GM12873 (cell line): ENCODE data around the gene SARS1.

Experiments used
- TF ChIP-seq, protein P1 (sequence below): IDR thresholded peaks from 2 replicates; pipeline ENCODE4 v1.5.1; 2012; ENCODE audit warnings: low read depth, mild to moderate bottlenecking, moderate library complexity, low read length, control low read depth; ENCODE audit not compliant: insufficient read depth; ENCODE audit errors: missing control alignments

Gene SARS1

DNA sequence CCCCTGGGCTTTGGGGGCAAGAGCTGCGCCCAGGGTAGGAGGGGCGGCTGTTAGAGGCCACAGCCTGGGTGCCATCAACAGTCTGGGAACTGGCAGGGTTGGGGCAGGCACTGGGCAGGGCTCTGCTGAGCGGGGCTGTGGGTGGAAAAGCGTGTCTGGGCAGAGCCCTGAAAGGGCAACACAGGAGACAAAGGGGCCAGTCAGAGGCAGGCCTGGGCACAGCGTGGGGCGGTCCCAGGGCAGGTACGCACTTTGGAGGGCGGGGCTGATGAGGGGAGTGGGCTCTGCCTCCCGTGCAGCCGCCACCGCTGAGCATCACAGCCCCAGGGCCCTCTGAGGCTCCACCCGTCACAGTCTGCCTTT is 49.5 kb downstream of the SARS1 start:
- TF ChIP-seq, protein P1, sequence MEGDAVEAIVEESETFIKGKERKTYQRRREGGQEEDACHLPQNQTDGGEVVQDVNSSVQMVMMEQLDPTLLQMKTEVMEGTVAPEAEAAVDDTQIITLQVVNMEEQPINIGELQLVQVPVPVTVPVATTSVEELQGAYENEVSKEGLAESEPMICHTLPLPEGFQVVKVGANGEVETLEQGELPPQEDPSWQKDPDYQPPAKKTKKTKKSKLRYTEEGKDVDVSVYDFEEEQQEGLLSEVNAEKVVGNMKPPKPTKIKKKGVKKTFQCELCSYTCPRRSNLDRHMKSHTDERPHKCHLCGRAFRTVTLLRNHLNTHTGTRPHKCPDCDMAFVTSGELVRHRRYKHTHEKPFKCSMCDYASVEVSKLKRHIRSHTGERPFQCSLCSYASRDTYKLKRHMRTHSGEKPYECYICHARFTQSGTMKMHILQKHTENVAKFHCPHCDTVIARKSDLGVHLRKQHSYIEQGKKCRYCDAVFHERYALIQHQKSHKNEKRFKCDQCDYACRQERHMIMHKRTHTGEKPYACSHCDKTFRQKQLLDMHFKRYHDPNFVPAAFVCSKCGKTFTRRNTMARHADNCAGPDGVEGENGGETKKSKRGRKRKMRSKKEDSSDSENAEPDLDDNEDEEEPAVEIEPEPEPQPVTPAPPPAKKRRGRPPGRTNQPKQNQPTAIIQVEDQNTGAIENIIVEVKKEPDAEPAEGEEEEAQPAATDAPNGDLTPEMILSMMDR: no peak

DNA sequence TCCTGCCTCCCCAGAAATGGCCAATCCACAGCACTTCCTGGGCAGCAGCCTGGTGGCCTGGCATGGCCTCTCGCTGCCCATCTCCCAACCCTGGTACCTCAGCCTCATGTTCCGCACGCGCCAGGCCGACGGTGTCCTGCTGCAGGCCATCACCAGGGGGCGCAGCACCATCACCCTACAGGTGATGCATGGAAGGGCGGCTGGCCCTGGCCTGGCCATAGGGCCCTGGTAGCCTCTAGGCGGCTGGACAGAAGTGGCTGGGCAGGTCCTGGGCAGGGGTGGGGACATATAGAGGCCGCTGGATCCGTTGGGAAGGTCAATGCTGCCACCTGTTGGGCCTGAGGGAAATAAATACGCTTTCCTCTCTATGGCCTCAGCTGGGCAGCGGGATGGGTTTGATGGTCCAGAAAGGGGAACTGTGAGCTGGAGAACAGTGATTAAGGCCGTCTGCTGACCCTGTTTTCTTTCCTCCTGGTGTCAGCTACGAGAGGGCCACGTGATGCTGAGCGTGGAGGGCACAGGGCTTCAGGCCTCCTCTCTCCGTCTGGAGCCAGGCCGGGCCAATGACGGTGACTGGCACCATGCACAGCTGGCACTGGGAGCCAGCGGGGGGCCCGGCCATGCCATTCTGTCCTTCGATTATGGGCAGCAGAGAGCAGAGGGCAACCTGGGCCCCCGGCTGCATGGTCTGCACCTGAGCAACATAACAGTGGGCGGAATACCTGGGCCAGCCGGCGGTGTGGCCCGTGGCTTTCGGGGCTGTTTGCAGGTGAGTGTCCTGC is 50.1 kb downstream of the SARS1 start:
- TF ChIP-seq, protein P1: peak; percentile 99

DNA sequence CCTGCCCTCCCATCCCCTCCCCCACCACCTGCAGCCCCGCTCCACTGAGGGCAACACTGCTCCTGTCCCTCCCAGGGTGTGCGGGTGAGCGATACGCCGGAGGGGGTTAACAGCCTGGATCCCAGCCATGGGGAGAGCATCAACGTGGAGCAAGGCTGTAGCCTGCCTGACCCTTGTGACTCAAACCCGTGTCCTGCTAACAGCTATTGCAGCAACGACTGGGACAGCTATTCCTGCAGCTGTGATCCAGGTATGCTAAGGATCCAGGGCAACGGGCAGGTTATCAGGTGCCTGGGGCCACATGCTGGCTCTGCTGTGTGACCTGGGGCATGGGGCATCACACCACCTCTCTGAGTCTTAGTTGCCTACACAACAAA is 50.6 kb downstream of the SARS1 start:
- TF ChIP-seq, protein P1: no peak

DNA sequence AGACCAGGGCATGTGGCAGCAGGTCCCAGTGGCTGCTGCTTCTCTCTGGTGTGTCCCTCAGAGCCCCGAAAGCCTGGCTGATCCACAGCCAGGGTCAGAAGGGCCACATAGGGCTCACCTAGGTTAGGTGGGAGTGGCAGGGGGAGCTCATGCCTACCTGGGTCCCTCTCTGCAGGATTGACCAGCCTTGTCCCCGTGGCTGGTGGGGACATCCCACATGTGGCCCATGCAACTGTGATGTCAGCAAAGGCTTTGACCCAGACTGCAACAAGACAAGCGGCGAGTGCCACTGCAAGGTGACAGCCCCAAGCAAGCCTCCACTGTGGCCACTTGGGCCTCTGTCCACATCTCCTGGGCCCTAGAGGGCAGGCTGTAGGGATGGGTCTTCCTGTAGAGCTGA is 51.3 kb downstream of the SARS1 start:
- TF ChIP-seq, protein P1: no peak

DNA sequence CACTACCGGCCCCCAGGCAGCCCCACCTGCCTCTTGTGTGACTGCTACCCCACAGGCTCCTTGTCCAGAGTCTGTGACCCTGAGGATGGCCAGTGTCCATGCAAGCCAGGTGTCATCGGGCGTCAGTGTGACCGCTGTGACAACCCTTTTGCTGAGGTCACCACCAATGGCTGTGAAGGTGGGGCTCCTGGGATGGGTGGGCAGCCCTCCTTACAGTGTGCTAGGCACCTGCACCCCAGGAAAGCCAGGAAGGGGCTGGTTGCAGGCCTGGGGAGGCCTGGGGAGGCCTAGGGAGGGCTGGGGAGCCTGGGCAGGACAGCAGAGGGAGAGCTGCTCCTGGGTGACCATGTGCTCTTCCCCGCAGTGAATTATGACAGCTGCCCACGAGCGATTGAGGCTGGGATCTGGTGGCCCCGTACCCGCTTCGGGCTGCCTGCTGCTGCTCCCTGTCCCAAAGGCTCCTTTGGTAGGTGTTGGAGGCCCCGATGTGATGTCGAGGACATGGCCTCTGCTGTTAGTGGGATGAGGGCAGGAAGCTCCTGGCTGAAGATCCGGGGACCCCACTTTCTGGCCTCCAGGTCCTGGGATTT is 52.1 kb downstream of the SARS1 start:
- TF ChIP-seq, protein P1: no peak

DNA sequence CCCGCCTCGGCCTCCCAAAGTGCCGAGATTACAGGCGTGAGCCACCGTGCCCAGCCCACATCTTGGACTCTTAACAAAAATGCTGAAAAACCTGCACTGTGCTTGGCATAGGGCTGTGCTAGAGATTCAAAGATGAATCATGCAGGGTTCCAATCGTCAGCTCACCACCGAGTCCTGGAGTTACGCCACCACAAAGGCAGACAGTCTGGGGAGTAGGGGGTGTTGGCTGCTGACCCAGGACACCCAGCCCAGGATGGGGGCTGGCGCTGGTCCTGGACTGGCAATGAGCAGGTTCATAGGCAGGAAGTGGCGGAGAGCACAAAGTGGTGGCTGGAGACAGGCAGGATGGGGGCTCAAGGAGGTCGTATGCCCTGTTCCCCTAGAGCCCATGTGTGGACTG is 53.2 kb downstream of the SARS1 start:
- TF ChIP-seq, protein P1: no peak

DNA sequence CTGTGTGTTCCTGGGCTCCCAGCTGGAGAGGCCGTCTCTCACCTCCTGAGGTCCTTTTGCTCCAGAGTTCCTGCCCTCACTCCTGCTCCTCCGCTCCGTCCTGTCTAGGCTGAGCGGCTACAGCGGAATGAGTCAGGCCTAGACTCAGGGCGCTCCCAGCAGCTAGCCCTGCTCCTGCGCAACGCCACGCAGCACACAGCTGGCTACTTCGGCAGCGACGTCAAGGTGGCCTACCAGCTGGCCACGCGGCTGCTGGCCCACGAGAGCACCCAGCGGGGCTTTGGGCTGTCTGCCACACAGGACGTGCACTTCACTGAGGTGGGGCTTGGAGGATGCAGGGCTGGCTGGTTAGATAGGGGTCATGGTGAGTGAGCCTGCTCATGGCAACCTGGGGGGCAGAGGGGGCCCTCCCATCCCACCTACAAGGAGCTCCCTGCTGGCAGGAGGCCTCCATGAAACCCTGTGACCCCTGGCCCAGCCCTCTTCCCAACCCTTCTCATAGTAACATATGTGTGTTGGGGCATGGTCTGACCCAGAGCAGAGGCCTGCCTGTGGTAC is 54.1 kb downstream of the SARS1 start:
- TF ChIP-seq, protein P1: no peak
